Left lung (tissue), 10 donors: ENCODE results near the gene LAIR2. TPM values are rescaled to one million over a fixed set of nuclear protein-coding genes. Genes with fewer than 3 reads are reported as not detected.

Source experiments
- ATAC-seq: fragments of 200-7000 bp; cut with Tn5 transposase; one replicate; pipeline ENCODE4 v1.9.1; 2020; ENCODE audit warnings: moderate library complexity
- DNase-seq, 4 donors: peaks; one replicate each; pipeline ENCODE4 v3.0.0-alpha.2; 2013 to 2020
- H3K27ac ChIP-seq, 2 donors: fragments of 200-600 bp; sonication (generic) in 1 of 2; one replicate each; pipeline versions ENCODE4 v1.5.0 to v1.8.0; 2020 to 2021
- H3K27me3 ChIP-seq, 2 donors: fragments of 200-600 bp; sonication (generic) in 1 of 2; one replicate each; pipeline versions ENCODE4 v1.5.0 to v1.8.0; 2020 to 2021
- H3K36me3 ChIP-seq, 2 donors: fragments of 200-600 bp; sonication (generic) in 1 of 2; one replicate each; pipeline versions ENCODE4 v1.5.0 to v1.8.0; 2020 to 2021
- H3K4me1 ChIP-seq, 2 donors: fragments of 200-600 bp; one replicate each; pipeline ENCODE4 v1.8.0; 2021
- H3K4me3 ChIP-seq, 2 donors: fragments of 200-600 bp; sonication (generic) in 1 of 2; one replicate each; pipeline versions ENCODE4 v1.5.0 to v1.8.0; 2020 to 2021; ENCODE audit warnings: mild to moderate bottlenecking in 1 of 2
- H3K9me3 ChIP-seq, 2 donors: fragments of 200-600 bp; sonication (generic) in 1 of 2; one replicate each; pipeline versions ENCODE4 v1.5.0 to v1.8.0; 2020 to 2021
- CTCF ChIP-seq, 2 donors: fragments of 200-600 bp; sonication (generic) in 1 of 2; IDR thresholded peaks; one replicate each; pipeline versions ENCODE4 v1.5.0 to v1.8.0; 2021; ENCODE audit warnings: antibody characterized with exemption in 2 of 2
- intact Hi-C, 2 donors: fragments of 100-400 bp; cut with DNase I; formaldehyde crosslinking; loops; one replicate each; pipeline versions ENCODE4 v1.11.2 to v1.14.2; 2022
- polyA plus RNA-seq, 6 donors: library from polyadenylated mRNA; unstranded; fragments of 120-200 nt; gene quantifications; one replicate each; pipeline ENCODE4 v1.2.1, GENCODE V29; 2013; ENCODE audit not compliant: insufficient read length in 6 of 6
- total RNA-seq, 2 donors: library from RNA; stranded (reverse); fragmentation: NEBNext Ultra II Directional; extraction: Animal tissue kit (Norgen Biotek cat#: 25700); gene quantifications; one replicate each; pipeline ENCODE4 v1.2.1, GENCODE V29; 2021
- donor health status: DM: no; HTN: yes; CAD: no.
- donor health status: DM: no; HTN: no; CAD: no.

The LAIR2 gene
- total and polyA plus RNA-seq, 8 donors, result 1.0 to 3.1 (median 1.4) TPM; not detected in 5

- no peak for TF ChIP-seq CTCF (IDR thresholded peaks at IDR 0.05)
- intact Hi-C loops, result no loop called here
- no peak for ATAC-seq
- H3K9me3 ChIP-seq, result no peaks in the 10 kb centered on the region
- no peak overlapping the region for H3K27ac ChIP-seq
- no peaks in the 10 kb centered on the region for H3K36me3 ChIP-seq
- DNase-seq, result no peak
- no peaks in the 10 kb centered on the region for H3K4me1 ChIP-seq
- peaks cover 7 to 90% of the 10 kb centered on the region in 2 donors for H3K27me3 ChIP-seq
- no peak overlapping the region for H3K4me3 ChIP-seq
Measured at GRCh38 chr19:54534156-54534555, 31.5 kb downstream of the LAIR2 start.

DNA sequence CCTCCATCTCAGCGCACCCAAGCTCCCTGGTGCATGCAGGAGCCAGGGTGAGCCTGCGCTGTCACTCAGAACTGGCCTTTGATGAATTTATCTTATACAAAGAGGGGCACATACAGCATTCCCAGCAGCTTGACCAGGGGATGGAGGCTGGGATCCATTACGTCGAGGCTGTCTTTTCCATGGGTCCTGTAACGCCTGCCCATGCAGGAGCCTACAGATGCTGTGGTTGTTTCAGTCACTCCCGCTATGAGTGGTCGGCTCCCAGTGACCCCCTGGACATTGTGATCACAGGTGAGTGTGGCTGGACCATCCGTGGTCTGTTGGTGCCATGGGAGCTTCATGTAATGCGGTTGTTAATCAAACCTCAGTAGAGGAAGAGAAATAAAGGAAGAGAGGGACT, 33.0 kb downstream of the LAIR2 start:
- peaks cover 0 to 86% of the 10 kb centered on the region in 2 donors for H3K27me3 ChIP-seq
- intact Hi-C loops, result no loop called here
- H3K9me3 ChIP-seq, result no peaks in the 10 kb centered on the region
- no peak overlapping the region for H3K4me3 ChIP-seq
- ATAC-seq (no peak), DNase-seq (no peak)
- no peak overlapping the region for H3K27ac ChIP-seq
- H3K36me3 ChIP-seq, result no peaks in the 10 kb centered on the region
- no peaks in the 10 kb centered on the region for H3K4me1 ChIP-seq
- TF ChIP-seq CTCF (IDR thresholded peaks at IDR 0.05), result no peak

DNA sequence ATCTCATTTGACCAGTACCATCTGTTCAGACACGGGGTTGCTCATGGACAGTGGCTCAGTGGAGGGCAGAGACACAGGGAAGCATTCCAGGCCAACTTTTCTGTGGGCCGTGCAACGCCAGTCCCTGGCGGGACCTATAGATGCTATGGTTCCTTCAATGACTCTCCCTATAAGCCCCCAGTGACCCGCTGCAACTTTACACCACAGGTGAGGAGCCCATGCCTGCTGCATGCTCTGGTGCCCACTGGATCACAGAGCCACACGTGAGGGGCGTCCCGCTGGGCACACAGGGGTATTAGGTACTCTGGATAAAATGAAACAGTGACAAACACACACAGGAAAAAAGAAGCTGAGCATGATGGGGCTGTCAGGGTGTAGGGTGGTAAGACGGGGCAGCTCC, 34.3 kb downstream of the LAIR2 start:
- Histone ChIP-seq H3K27ac (no peak overlapping the region), H3K4me1 (no peaks in the 10 kb centered on the region), H3K9me3 (no peaks in the 10 kb centered on the region), H3K4me3 (no peak overlapping the region), H3K36me3 (no peaks in the 10 kb centered on the region), H3K27me3 (peaks cover 0 to 89% of the 10 kb centered on the region in 2 donors)
- intact Hi-C loops, result no loop called here
- no peak for TF ChIP-seq CTCF (IDR thresholded peaks at IDR 0.05)
- no peak for ATAC-seq
- DNase-seq, result no peak

GRCh38 chr19:54541712-54542111, 39.1 kb downstream of the LAIR2 start:
- H3K4me1 ChIP-seq, result no peaks in the 10 kb centered on the region
- DNase-seq (no peak), ATAC-seq (no peak)
- no peak overlapping the region for H3K27ac ChIP-seq
- H3K9me3 ChIP-seq, result no peaks in the 10 kb centered on the region
- intact Hi-C loops, result no loop called here
- H3K4me3 ChIP-seq, result no peak overlapping the region
- no peak for TF ChIP-seq CTCF (IDR thresholded peaks at IDR 0.05)
- H3K27me3 ChIP-seq, result peaks cover 0 to 61% of the 10 kb centered on the region in 2 donors
- no peaks in the 10 kb centered on the region for H3K36me3 ChIP-seq

GRCh38 chr19:54548806-54549205, 46.2 kb downstream of the LAIR2 start:
- DNase-seq (no peak), ATAC-seq (no peak)
- Histone ChIP-seq H3K36me3 (no peaks in the 10 kb centered on the region), H3K4me1 (no peaks in the 10 kb centered on the region), H3K4me3 (no peak overlapping the region), H3K27me3 (peaks cover 0 to 27% of the 10 kb centered on the region in 2 donors), H3K27ac (no peak overlapping the region), H3K9me3 (no peaks in the 10 kb centered on the region)
- intact Hi-C loops, result no loop called here
- no peak for TF ChIP-seq CTCF (IDR thresholded peaks at IDR 0.05)
